GM21825 (cell line): ENCODE results near the gene TUG1.
A peak's percentile ranks its signal among the peaks of the same experiment; 100 is the strongest.

Source experiments
- ATAC-seq: cut with Tn5 transposase; IDR thresholded peaks from one replicate; pipeline ENCODE4 v1.9.1; 2021; ENCODE audit warnings: mild to moderate bottlenecking, moderate library complexity; ENCODE audit not compliant: unreplicated experiment

TUG1 gene

GRCh38 chr22:30968924-30969531 lies at the start of gene TUG1:
Gene TUG1 (plus strand): TSS chr22:30969265.
- peak; percentile 87 for ATAC-seq

- no peak for ATAC-seq
Measured at GRCh38 chr22:30919973-30920372, 49.1 kb upstream of the TUG1 start.

- no peak for ATAC-seq
Measured at GRCh38 chr22:30920407-30920806, 48.7 kb upstream of the TUG1 start.

- ATAC-seq, result no peak
Measured at GRCh38 chr22:30921108-30921507, 48.0 kb upstream of the TUG1 start.

GRCh38 chr22:30922151-30922611 lies 46.9 kb upstream of the TUG1 start:
- no peak for ATAC-seq

- ATAC-seq, result no peak
Measured at GRCh38 chr22:30923168-30923900, 45.7 kb upstream of the TUG1 start.

GRCh38 chr22:30925667-30926066 lies 43.4 kb upstream of the TUG1 start:
- ATAC-seq, result no peak

- no peak for ATAC-seq
Measured at GRCh38 chr22:30926706-30927105, 42.4 kb upstream of the TUG1 start.

GRCh38 chr22:30927806-30928205 lies 41.3 kb upstream of the TUG1 start:
- no peak for ATAC-seq

GRCh38 chr22:30928401-30928800 lies 40.7 kb upstream of the TUG1 start:
- ATAC-seq, result no peak

GRCh38 chr22:30930228-30930627 lies 38.8 kb upstream of the TUG1 start:
- no peak for ATAC-seq

GRCh38 chr22:30931541-30932300 lies 37.3 kb upstream of the TUG1 start:
- ATAC-seq, result no peak

GRCh38 chr22:30932661-30933060 lies 36.4 kb upstream of the TUG1 start:
- no peak for ATAC-seq

- ATAC-seq, result no peak
Measured at GRCh38 chr22:30933457-30933856, 35.6 kb upstream of the TUG1 start.

- no peak for ATAC-seq
Measured at GRCh38 chr22:30934053-30934452, 35.0 kb upstream of the TUG1 start.

- no peak for ATAC-seq
Measured at GRCh38 chr22:30940685-30941362, 28.2 kb upstream of the TUG1 start.

GRCh38 chr22:30941363-30941740 lies 27.7 kb upstream of the TUG1 start:
- ATAC-seq, result no peak

GRCh38 chr22:30943368-30943767 lies 25.7 kb upstream of the TUG1 start:
- no peak for ATAC-seq

- no peak for ATAC-seq
Measured at GRCh38 chr22:30944986-30945385, 24.1 kb upstream of the TUG1 start.

- no peak for ATAC-seq
Measured at GRCh38 chr22:30945653-30946052, 23.4 kb upstream of the TUG1 start.

GRCh38 chr22:30946354-30946753 lies 22.7 kb upstream of the TUG1 start:
- ATAC-seq, result no peak
